TTC549 (cell line): Measurements from ENCODE around the gene AP2A1.

Source experiments
- FAIRE-seq: peaks from 2 replicates; lab custom pipeline; 2012; peaks lifted over from hg19 to GRCh38; lab: Jason Lieb, UNC

AP2A1 gene

GRCh38 chr19:49856574-49857021 is 89.8 kb downstream of the AP2A1 start:
- FAIRE-seq, result no peak
